IPS DF 19.7 (cell line): ENCODE results near the gene G6PC3.
A peak's percentile ranks its signal among the peaks of the same experiment; 100 is the strongest.
"Not testable (repeated sequence)": the region's sequence is repeated elsewhere in the genome, so short reads cannot be mapped to it uniquely, and the experiment has no call there.

ENCODE experiments used
- DNase-seq: peaks from one replicate; pipeline ENCODE4 v3.0.0-alpha.2; 2013; ENCODE audit warnings: low read depth, low spot score

Gene G6PC3

DNA sequence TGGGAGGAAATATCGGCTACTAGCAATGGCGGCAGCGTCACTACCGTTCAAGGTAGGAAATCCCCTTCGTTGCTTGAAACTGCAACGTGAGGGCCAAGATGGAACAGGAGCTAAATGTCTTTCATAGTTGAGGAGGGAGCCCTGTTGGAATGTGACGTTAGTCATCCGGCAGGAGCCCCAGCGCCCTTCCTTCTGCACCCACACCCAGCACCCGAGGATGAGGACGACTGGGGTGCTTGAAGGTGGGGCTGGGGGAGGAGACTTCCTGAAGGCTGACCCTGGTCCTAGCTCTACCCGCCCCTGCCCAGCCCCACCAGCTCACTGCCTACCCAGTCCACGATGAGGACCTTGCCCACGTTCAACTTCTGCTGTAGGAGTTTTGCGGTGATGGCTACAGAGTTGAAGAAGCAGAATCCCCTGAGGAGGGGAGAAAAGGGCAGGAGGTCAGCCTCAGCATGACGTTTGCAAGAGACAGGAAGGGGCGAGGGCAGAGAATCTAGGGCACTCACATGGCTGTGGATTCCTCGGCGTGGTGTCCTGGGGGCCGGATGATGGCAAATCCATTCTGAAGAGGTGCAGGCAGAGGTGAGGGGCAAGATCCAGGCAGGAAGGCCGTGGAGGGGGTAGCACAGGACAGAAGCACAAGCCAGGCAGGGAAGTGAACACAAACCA is 11.9 kb downstream of the G6PC3 start:
- no peak for DNase-seq

DNA sequence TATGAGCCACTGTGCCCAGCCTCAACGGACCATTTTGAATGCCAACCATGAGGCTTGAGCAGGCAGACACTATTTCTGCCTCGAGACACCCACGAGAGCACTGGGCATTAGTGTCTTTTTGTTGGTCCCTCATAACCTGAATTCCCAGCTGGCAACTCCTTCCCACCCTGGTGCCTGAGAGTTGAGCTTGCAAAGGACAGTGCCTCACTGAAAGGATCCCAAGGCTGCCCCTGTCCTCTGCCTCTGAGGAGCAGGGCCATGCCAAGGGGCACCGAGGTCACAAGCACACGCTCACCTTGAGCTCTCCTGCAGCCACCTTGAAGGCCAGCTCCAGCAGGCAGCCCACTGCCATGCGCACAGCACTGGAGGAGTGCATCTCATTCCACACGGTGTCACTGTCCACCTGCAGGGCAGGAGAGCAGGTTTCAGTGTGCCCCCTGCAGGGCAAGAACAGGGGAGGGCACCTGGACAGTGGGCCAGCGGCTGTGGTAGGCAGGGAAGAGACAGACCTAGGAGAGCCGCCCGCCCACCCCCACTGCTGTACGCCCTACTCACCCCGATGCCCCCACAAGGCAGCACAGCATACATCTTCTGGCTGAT is 12.8 kb downstream of the G6PC3 start:
- DNase-seq = no peak

DNA sequence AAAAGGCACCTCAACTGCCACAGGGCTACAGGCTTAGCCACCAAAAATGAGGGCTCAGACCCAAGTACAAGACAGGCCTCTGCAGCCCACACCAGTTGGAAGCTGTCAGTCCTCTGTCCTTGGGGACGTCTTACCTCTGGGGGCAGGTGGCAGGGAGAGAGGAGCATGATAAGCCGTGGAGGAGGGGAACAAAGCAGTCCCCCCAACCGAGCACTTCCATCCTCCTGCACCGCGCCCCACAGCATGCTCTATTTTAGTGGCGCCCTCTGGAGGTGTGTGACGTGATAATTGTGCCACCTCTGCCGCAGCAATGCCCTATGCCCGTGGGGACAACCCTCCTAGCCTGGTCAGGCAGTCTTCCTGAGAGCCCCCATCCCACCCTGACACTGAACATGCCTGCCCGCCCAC is 13.6 kb downstream of the G6PC3 start:
- DNase-seq = no peak

DNA sequence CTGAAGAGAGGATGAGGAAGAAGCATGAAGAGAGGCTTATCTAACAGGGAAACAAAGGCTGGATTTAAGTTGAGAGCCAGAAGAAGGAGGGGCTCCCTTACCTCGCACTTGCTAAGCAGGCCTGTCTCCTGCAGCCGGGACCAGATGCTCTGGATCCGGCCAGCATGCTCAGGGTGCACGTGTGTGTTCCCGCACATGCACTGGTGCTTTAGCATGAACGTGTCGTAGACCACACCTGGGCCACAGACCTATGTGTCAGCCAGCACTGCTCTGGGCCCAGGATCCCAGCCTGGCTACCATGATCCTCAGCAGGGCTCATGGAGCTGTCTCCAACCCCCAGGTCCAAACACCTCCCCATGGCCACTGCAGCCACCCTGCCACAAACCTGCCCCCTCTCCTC is 14.4 kb downstream of the G6PC3 start:
- DNase-seq = no peak

DNA sequence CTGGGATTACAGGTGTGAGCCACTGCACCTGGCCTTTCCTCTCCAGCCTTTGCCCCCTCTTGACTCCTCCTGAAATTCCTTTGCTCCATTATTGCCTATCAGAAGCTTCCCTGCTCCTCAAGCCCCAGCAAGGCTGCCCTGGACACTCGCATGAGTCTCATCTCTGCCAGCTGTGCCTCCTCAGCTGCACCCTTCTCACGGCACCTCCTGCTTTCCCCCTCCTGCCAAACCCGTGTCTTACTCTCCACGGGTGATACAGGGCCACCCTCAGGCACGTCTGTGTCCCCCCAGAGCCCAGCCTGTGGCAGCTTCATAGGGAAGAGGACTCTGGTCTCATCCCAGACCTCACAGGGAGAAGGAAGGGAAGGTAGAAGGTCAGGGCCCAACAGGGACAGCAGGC is 15.4 kb downstream of the G6PC3 start:
- no peak for DNase-seq

DNA sequence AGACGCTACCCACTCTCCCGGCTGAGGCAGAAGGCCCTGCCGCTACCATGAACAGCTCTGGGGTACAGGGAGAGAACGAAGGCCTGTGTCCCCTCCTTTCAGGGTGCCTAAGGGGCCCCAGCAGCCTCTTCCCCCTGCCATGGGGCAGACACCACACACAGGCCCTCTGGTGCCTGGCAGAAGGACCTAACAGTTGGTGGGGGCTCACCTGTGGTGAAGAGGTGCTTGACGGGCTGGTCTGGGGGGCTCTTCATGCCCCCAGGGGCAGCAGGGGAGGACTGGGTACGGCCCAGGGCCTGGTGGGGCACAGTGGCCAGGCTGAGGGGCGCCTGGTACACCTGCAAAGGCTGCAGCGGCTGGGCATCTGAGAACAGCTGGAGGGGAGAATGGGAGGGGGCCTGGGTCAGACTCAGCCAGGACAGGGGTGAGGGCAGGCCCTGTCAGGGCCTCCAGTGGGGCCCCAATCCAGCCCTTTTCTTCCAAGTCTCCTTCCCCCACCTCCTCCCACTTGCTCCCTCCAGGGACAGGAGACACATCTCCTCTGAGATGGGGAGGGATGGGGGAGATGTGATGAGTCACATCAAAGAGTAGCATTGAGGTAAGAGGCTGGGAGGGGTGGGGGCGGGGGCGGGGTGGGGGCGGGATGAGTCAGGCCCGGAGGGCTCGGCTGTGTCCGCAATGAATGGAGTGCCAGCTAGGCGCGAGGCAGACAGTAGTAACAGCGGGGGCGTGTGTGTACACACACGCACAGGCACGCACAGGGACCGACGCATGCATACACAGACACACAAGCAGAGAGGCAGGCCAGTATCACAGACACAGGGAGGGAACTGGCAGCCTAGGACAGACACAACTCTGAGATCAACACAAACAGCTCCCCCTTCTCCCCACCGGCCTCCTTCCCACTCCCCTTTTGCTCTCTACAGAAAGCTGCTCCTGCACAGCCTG is 16.1 kb downstream of the G6PC3 start:
- peak; percentile 80 for DNase-seq

DNA sequence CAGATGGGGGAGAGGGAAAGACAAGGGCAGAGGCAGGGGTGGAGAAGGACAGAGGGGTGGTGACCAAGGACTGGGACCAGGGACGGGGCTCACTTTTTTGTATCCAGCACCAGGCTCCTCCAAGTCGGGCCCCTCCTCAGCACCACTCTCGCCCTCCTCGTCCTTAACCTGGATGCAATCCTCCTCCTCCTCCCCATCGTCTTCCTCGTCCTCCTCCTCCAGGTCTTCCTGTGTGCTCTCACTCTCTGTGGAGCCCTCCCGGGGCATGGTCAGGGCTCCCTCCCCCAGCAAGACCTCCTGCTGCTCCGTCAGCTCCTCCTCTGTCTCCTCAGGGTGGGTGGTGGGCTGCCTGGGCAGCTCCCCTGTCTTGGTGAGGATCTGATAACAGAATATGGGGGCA is 16.8 kb downstream of the G6PC3 start:
- no peak for DNase-seq

DNA sequence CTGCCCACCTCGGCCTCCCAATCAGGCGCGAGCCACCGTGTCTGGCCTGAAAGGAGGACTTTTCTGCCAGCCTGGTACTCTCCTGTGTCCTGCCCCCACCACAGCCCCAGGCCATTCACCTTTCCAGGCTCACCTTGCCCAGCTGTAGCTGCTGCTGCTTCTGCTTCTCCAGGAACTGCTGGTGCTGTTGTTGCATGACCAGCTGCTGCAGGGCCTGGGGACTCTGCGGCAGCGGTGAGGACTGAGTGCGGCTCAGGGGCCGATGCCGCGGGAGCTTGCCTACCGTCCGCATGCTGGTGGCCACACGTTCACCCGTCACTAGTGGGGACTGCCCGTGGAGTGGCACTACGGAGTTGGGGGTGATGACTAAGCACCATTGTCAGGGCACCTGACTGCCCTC is 17.7 kb downstream of the G6PC3 start:
- no peak for DNase-seq

DNA sequence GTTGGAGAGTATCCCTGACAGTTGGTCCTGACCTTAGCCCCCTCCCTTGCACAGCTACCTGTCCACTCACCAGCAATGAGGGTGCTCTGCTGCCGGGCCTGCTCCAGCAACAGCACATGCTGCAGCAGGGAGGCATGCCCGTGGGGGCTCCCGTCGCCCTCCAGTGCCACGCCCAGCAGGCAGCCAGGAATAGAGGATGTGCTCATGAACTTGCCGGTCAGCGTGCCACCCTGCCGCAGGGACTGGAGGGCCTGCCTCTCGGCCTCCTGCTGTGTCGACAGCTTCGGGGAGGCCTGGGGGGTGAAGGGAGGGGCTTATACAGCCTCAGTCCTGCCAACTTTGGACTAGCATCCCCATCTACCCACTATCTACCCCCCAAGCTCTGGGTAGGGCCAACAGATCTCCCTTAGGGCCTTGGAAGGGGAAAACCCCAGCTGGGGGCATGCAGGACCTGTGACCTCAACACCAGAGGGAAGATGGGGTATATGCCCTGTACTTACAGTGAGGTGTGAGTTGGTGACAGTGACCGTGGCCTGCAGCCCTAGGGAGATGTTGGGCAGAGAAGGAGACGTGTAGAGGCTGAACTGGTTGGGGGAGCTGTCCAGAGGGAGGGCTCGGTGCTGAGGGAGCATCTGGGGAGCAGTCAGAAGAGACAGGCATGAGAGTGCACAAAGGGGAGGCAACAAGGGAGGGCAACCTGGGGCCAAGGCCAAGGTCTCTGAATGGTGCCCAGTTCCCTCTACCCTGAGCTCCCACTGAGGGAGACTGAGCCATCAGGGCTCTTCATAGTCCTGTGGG is 20.9 kb downstream of the G6PC3 start:
- DNase-seq = no peak

DNA sequence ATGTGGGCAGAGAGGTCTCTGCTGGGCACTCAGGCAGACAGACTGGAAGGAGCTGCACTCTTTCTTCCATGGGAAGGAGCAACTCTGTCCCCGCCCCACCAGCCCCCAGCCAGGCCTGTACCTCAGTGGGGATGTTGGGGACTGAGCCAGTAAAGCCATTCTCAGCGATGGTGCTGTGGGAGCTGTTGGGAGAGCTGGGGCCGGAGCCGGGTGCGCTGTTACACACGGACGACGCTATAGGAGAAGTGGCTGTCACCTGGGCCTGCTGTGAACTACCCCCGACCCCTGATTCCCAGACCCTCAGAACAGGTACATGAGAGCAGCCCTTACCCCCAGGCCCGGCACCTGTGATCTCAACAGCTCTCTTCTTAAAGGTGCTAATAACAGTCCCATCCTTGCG is 21.5 kb downstream of the G6PC3 start:
- no peak for DNase-seq

DNA sequence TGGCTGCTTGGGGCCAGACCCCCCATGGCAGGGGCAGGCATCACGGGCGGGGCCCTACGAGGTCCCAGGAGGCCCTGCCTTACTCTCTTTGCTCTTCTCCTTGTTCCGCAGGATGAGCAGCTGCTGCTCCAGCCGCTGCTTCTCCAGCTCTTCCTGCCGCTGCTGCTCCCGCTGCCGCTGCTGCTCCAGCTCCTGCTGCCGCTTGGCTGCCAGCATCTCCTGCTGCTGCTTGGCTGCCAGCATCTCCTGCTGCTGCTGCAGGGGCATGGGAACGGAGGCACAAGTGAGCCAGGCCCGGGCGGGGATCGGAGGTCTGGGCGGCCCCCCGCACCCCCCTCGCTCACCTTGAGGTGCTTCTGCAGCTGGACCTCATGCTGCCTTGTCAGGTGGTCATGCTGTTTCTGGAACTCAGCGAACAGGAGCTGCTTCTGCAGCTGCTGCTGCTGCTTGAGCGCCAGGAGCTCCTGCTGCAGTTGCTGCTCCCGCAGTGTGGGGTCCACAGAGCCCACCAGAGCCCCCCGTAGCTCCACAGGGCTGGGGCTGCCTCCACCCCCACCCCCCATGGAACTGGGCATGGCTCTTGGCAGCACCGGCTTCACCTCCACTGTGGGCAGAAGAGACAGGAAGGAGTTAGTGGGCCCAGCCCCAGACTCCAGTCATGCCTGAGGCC is 22.8 kb downstream of the G6PC3 start:
- DNase-seq = no peak

DNA sequence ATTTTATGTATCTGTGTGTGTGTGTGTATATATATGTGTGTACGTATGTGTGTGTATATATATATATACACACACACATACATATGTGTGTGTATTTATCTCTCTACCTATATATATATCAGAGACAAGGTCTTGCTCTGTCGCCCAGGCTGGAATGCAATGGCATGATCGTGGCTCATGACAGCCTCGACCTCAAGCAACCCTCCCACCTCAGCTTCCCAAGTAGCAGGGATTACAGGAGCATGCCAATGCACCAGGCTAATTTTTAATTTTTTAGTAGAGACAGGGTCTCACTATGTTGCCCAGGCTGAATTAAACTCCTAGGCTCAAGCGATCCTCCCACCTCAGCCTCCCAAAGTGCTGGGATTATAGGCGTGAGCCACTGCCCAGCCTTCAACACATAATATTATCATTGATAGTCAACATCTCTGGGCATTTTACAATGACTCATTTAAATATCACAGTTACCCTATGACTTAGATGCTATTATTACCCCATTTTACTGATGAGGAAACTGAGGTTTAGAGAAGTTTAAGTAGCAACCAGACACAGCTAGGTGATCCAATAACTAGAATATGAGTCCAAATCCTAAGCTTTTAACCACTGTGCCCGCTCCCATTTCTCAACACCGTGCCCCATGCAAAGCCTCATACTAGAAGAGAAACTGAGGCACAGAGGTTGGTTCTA is 24.3 kb downstream of the G6PC3 start:
- no peak for DNase-seq

DNA sequence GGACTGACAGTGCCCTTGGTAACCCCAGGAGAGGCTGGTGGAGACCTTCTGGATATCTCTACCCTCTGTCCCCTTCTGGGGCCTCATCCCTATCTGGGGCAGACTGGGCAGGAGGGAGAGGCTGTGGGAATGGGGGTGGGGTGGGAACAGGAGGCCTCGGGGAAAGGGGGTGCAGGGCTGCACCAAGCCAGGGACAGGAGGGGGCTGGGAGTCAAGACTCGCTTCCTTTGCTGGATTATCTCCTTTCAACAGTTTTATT is 24.8 kb downstream of the G6PC3 start:
- no peak for DNase-seq

DNA sequence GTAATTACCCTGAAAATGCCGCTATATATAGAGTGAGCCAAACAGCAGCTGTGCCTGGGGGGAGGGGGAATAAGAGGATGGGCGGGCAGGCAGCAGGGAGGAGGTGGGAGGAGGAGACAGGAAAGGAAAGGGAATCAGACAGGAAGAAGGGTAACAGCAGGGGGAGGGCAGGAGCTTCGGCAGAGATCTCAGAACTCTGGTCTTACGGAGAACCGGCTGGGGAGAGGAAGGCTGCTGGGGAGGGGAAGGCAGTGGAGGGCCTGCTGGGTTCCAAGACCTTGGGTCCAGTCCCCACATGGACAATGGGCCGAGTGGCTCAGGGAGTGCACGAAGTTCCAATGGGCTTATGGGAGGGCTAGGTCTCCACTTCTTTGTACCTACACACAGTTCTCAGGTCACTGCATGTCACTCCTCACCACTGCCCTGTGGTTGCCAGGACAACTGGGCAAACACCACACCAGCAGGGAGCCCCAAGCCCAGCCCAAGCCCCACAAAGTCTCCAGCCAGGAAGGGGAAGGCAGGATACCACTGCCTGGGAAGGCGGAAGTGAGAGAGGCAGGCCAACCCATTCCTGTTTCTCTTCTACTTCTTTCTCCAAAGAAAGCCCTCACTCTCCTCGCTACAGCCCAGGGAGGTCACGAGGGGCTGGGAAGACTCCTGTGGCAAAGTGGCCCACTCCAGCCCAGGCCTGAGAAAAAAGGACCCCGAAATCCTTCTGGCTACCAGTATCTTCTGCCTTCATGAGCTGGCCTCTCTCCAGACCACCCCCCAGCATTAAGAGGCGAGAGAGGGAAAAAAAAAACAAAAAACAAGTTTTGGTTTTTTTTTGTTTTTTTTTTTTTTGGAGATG is 25.3 kb downstream of the G6PC3 start:
- DNase-seq = peak; percentile 92

DNA sequence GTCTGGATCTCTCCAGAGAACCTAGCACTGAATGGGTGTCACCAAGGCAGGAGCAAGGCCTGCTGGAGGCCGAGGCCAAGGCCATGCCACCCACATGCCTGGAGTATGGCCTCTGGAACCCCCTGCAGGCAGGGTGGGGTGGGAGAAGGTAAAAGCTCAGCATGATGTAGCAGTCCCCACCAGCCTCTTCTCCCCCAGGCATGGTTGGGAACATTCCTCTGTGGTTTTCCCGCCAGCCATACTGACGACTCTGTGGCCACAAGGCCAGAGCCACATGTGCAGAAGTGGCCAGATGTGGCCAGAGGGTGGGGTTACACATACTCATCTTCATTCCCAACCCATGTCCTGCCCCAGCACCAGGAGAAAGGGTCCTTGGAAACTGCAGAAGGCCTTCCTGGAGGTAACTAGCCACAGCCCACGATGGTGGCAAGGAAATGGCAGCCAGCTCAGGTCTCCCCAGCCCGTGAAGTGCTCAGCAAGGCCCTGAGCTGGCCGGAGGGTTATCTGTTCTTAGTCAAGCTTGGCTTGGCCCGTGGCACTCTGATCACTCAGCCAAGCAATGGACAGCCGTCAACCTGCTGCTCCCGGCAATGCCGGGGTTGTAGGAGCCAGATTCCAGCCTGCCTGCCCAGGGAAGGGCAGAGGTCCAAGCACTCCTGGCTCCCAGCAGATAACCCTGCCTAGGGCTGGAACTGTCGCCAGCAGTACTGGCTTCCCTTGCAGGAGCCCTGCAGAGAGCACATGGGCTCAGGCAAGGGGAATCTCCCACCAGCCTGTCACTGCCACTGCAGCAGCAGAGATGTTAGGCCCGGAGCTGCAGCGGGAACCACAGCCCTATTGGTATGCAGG is 26.8 kb downstream of the G6PC3 start:
- no peak for DNase-seq

DNA sequence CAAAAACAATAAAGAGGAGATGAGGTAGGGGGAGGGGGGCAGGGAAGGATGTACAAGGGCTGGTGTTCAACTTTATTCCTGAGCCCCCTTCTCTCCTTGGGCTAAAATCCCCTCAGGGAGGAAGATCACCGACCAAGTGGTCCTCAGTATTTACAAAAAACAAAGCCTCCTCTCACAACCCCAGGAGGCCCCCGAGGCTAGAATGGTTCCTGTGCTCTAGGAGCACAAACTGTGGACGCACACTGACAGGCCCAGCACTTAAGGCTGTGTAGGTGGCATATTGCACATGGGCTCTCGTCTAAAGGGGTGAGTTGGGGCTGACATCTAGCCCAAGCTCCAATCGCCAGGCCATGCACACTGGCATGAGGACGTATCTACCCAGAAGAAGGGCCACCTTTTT is 31.3 kb downstream of the G6PC3 start:
- not testable (repeated sequence) for DNase-seq

DNA sequence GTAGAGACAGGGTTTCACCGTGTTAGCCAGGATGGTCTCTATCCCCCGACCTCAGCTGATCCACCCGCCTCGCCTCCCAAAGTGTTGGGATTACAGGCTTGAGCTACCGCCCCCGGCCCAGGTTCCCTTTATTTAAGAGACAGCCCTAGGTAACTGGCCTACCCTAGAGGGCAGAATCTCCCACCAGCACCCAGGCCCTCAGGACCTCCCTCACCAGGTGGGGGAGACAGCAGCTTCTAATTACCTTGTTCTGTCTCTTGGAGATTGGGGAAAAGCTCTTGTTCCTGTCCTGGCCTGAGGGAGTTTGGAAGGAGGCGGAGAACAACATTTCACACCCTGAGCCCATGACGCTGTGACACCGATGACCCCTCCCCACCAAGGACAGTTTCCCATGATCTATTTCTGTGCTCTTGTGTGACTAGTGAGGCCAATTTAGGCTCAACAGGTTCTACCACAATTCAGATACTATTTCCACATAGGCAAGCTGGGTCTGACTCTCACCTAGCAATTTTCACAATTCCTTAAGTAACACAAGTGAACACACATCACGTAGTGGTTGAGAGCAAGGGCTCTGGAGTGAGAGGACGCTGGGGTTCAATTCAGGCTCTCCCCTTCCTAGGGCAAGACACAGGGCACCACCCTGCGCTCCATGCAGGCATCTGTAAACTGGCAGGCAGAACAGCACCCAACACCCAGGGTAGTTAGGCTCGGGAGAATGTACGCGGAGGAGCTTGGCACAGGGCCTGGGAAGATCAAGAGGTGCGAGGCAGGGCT is 32.5 kb downstream of the G6PC3 start:
- no peak for DNase-seq

DNA sequence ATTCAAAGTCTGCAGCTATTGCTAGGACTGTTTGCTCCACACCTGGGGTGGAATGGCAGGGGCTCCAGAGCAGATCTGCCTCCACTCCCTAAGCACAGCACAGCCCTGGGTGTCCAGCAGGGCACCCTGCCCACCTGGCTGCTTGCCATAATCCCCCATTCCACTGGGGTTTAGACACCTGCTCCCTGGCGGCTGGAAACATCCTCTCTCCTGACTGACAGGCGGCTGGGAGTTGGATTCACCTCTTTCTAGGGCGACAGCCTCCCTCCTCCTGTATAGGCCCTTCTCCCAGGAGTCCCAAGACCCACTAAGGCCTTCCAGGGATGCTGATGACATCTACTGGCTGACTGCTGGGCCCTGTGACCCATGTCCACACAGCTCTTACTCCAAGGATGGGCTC is 34.9 kb downstream of the G6PC3 start:
- DNase-seq = no peak
